Vagina (tissue), 2 donors: ENCODE data around the gene RASGEF1C. TPM values are rescaled to one million over a fixed set of nuclear protein-coding genes. Genes with fewer than 3 reads are reported as not detected.

ENCODE experiments used
- DNase-seq, 2 donors: peaks; one replicate each; pipeline ENCODE4 v3.0.0-alpha.2; 2017; ENCODE audit errors: extremely low spot score in 2 of 2
- H3K27ac ChIP-seq: fragments of 200-600 bp; sonication (generic); one replicate; pipeline ENCODE4 v1.5.1; 2019
- H3K27me3 ChIP-seq: fragments of 200-600 bp; sonication (generic); one replicate; pipeline ENCODE4 v1.5.1; 2019
- H3K36me3 ChIP-seq, 2 donors: fragments of 200-600 bp; sonication (generic); one replicate each; pipeline ENCODE4 v1.5.1; 2017 to 2019
- H3K4me1 ChIP-seq: fragments of 200-600 bp; sonication (generic); one replicate; pipeline ENCODE4 v1.5.1; 2019
- H3K4me3 ChIP-seq, 2 donors: fragments of 200-600 bp; sonication (generic); 1 replicate in 1 of 2; 2 replicates in 1 of 2; pipeline ENCODE4 v1.5.1; 2016 to 2019
- H3K9me3 ChIP-seq: fragments of 200-600 bp; sonication (generic); one replicate; pipeline ENCODE4 v1.5.1; 2019
- POLR2A ChIP-seq, 2 donors: fragments of 450-650 bp; IDR thresholded peaks; one replicate each; pipeline ENCODE4 v1.6.1; 2017; ENCODE audit warnings: antibody characterized with exemption in 2 of 2, mild to moderate bottlenecking in 2 of 2, moderate library complexity in 2 of 2
- POLR2AphosphoS5 ChIP-seq, 2 donors: sonication (generic); formaldehyde crosslinking; IDR thresholded peaks; one replicate each; pipeline ENCODE4 v1.9.0; 2017; ENCODE audit warnings: antibody characterized with exemption in 2 of 2, mild to moderate bottlenecking in 2 of 2, low read depth in 1 of 2; ENCODE audit not compliant: insufficient read depth in 1 of 2
- intact Hi-C: fragments of 100-400 bp; cut with DNase I; formaldehyde crosslinking; loops from one replicate; pipeline ENCODE4 v1.15.1; 2023
- total RNA-seq: library from RNA; depleted of rRNA; stranded (reverse); fragments of >200 nt; gene quantifications from one replicate; pipeline ENCODE4 v1.2.3, GENCODE V29; 2016
- TF ChIP-seq, protein P1 (sequence below), 3 experiments: fragments of 450-650 bp in 2 of 3; fragments of 200-600 bp in 1 of 3; sonication (generic) in 1 of 3; IDR thresholded peaks; one replicate each; pipeline ENCODE4 v1.5.1; 2017 to 2019; ENCODE audit warnings: antibody characterized with exemption in 3 of 3, mild to moderate bottlenecking in 2 of 3, moderate library complexity in 2 of 3

RASGEF1C gene
- total RNA-seq, 1 donor from 2014 or later, result 2.5 TPM

DNA sequence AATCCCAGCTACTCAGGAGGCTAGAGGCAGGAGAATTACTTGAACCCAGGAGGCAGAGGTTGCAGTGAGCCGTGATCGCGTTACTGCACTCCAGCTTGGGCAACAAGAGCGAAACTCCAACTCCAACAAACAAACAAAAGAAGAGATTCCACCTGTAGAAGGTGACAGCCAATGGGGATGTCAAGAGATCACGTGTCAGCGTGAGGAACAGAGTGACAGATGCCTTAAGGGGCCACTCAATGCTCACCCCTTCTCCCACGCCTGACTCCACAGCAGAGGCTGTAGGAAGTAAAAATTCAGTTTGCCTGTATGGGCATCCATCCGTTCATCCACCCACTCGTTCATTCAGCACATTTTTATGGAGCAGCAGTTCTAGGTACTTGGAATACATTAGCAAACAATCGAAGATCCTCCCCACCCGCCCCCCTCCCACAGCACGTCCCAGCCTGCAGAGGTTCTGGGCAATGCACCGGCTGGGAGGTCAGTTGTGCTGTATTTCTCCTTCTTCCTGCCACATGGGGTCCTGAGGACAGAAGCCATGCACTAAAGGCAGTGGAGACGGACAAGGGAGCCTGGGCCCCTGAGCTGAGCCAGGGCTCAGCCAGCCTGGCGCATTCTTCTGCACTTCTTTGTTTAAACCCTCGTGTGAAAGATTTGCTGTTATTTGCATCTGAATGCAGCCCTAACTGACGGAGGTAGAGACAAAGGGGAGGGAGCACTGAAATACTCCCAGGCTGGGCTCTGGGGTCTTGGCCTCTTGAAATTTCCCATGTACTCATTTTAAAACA is 126.2 kb downstream of the RASGEF1C start:
- no peaks in the 10 kb centered on the region for H3K27me3 ChIP-seq
- H3K4me1 ChIP-seq, result no peaks in the 10 kb centered on the region
- H3K4me3 ChIP-seq, result no peak overlapping the region
- no peaks in the 10 kb centered on the region for H3K9me3 ChIP-seq
- intact Hi-C loops, result no loop called here
- no peaks in the 10 kb centered on the region for H3K36me3 ChIP-seq
- DNase-seq, result no peak
- TF ChIP-seq POLR2AphosphoS5 (IDR thresholded peaks at IDR 0.05; ENCODE audit: insufficient read depth in 1 of 2, low read depth in 1 of 2) (no peak), POLR2A (IDR thresholded peaks at IDR 0.05) (no peak)
- TF ChIP-seq, protein P1, sequence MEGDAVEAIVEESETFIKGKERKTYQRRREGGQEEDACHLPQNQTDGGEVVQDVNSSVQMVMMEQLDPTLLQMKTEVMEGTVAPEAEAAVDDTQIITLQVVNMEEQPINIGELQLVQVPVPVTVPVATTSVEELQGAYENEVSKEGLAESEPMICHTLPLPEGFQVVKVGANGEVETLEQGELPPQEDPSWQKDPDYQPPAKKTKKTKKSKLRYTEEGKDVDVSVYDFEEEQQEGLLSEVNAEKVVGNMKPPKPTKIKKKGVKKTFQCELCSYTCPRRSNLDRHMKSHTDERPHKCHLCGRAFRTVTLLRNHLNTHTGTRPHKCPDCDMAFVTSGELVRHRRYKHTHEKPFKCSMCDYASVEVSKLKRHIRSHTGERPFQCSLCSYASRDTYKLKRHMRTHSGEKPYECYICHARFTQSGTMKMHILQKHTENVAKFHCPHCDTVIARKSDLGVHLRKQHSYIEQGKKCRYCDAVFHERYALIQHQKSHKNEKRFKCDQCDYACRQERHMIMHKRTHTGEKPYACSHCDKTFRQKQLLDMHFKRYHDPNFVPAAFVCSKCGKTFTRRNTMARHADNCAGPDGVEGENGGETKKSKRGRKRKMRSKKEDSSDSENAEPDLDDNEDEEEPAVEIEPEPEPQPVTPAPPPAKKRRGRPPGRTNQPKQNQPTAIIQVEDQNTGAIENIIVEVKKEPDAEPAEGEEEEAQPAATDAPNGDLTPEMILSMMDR (IDR thresholded peaks at IDR 0.05), result no peak
- no peak overlapping the region for H3K27ac ChIP-seq

DNA sequence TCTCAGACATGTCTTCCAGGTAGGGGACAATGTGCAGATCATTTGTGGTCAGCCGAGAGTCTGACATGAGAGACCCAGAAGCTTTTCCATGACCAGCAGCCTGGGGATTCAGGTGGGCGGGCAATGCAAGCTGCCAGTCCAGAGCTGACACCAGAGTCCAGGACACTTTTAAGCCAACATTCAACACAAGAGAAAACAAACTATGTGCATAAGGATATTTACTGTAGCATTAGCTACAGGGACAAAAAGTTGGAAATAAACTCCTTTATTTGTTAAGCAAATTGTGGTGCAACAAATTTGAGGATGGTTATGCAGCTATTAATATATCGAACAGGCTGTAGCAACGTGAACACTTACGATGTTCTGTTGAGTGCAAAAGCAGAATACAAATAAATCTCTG is 127.5 kb downstream of the RASGEF1C start:
- no peak for DNase-seq
- TF ChIP-seq, protein P1 (IDR thresholded peaks at IDR 0.05), result no peak
- TF ChIP-seq POLR2AphosphoS5 (IDR thresholded peaks at IDR 0.05; ENCODE audit: insufficient read depth in 1 of 2, low read depth in 1 of 2) (no peak), POLR2A (IDR thresholded peaks at IDR 0.05) (no peak)
- H3K27me3 ChIP-seq, result no peaks in the 10 kb centered on the region
- no peak overlapping the region for H3K4me3 ChIP-seq
- no peak overlapping the region for H3K27ac ChIP-seq
- H3K9me3 ChIP-seq, result no peaks in the 10 kb centered on the region
- H3K36me3 ChIP-seq, result no peaks in the 10 kb centered on the region
- H3K4me1 ChIP-seq, result no peaks in the 10 kb centered on the region
- intact Hi-C loops, result no loop called here

DNA sequence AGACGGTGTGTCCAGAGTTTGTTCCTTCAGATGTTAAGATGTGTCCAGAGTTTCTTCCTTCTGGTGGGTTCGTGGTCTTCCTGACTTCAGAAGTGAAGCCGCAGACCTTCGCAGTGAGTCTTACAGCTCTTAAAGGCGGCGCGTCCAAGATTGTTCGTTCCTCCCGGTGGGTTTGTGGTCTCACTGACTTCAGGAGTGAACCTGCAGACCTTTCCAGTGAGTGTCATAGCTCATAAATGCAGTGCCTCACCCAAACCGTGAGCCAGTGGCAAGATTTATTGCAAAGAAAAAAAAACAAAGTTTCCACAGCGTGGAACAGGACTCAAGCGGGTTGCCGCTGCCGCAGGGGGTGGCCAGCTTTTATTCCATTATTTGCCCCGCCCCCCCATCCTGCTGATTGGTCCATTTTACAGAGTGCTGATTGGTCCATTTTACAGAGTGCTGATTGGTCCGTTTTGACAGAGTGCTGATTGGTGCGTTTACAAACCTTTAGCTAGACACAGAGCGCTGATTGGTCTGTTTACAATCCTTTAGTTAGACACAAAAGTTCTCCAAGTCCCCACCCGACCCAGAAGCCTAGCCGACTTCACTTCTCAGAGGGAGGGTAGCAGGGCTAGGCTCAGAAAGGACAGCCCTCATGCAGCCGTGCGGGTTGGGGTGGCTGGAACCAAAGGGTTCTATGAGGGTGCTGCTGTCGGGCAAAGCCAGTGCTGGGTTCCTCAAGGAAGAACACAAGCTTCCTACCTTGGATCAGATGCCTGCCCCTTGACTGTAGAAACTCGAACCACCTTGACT is 128.3 kb downstream of the RASGEF1C start:
- H3K36me3 ChIP-seq, result no peaks in the 10 kb centered on the region
- DNase-seq, result no peak
- H3K4me1 ChIP-seq, result no peaks in the 10 kb centered on the region
- no peaks in the 10 kb centered on the region for H3K27me3 ChIP-seq
- H3K4me3 ChIP-seq, result no peak overlapping the region
- no peak overlapping the region for H3K27ac ChIP-seq
- intact Hi-C loops, result no loop called here
- H3K9me3 ChIP-seq, result no peaks in the 10 kb centered on the region
- no peak for TF ChIP-seq POLR2AphosphoS5 (IDR thresholded peaks at IDR 0.05; ENCODE audit: insufficient read depth in 1 of 2, low read depth in 1 of 2)
- TF ChIP-seq POLR2A (IDR thresholded peaks at IDR 0.05), result no peak
- TF ChIP-seq, protein P1 (IDR thresholded peaks at IDR 0.05), result no peak

DNA sequence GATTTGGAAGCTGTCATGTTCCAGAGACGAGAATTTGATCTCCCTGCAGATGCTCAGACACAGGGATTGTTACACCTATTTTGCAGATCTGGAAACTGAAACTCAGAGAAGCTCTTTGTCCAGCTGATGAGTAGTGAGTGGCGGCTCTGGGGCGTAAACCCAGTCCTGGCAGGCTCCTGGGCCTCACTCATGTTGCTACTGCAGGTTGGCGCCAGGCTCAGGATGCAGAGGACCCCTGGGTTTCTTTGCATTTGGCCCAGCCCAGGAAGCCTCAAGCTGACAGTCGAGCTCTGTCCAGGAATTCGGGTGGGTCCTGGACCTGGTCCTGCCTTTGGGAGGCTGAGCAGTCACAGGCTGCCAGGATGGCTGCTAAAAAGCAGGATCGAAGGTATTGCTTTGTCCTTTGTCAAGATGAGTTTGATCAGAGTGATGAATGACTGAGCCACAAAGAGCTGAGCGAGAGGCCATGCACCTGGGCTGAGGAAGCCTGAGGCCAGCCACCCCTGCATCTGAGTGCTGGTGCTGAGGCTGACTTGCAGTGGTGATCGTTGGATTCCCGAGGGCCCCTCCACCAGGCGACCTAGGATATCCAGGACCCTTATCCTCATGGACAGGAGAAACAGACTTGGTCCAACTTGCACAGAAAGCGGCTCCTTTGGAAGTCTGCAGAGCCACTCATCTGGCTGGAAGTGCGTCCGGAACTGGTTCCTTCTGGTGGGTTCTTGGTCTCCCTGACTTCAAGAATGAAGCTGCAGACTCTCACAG is 129.1 kb downstream of the RASGEF1C start:
- H3K4me3 ChIP-seq, result no peak overlapping the region
- no peak for DNase-seq
- intact Hi-C loops, result no loop called here
- TF ChIP-seq POLR2A (IDR thresholded peaks at IDR 0.05) (no peak), POLR2AphosphoS5 (IDR thresholded peaks at IDR 0.05; ENCODE audit: insufficient read depth in 1 of 2, low read depth in 1 of 2) (no peak)
- TF ChIP-seq, protein P1 (IDR thresholded peaks at IDR 0.05), result no peak
- no peak overlapping the region for H3K27ac ChIP-seq
- H3K4me1 ChIP-seq, result no peaks in the 10 kb centered on the region
- H3K36me3 ChIP-seq, result no peaks in the 10 kb centered on the region
- no peaks in the 10 kb centered on the region for H3K9me3 ChIP-seq
- H3K27me3 ChIP-seq, result no peaks in the 10 kb centered on the region
